A673 (cell line): ENCODE results near the gene CACYBP. TPM values are rescaled to one million over a fixed set of nuclear protein-coding genes. Genes with fewer than 3 reads are reported as not detected.

Experiments
- BruUV-seq: library from RNA; stranded (reverse); fragments of 400-500 nt; replicated peaks from 2 replicates; lab custom pipeline; 2021; lab: Mats Ljungman, UMichigan
- CTCF ChIA-PET: fragments of 300-600 bp; sonication (Branson Sonifier 250); formaldehyde crosslinking; loops from one replicate; lab custom pipeline; 2022; ENCODE audit warnings: antibody characterized with exemption; lab: Charles Lee
- POLR2A ChIA-PET: fragments of 300-600 bp; sonication (Branson Sonifier 250); formaldehyde crosslinking; loops from one replicate; lab custom pipeline; 2022; ENCODE audit warnings: antibody characterized with exemption; ENCODE audit not compliant: low non-redundant PET; lab: Charles Lee
- DNase-seq: peaks from one replicate; pipeline ENCODE4 v3.0.0-alpha.2; 2015; ENCODE audit warnings: low spot score
- H3K27ac ChIP-seq: fragments of 200-600 bp; sonication (generic); 2 replicates; pipeline ENCODE4 v1.5.1; 2016; ENCODE audit warnings: mixed run types, low read depth, mild to moderate bottlenecking, mixed read lengths, antibody characterized with exemption, low read length; ENCODE audit not compliant: poor library complexity, severe bottlenecking
- H3K27me3 ChIP-seq: fragments of 200-600 bp; sonication (generic); replicated peaks from 2 replicates; pipeline ENCODE4 v1.6.1; 2017; ENCODE audit warnings: mixed run types, low read depth, mild to moderate bottlenecking, mixed read lengths, antibody characterized with exemption, low read length; ENCODE audit not compliant: insufficient read depth, poor library complexity
- H3K36me3 ChIP-seq: fragments of 200-600 bp; sonication (generic); 2 replicates; pipeline ENCODE4 v1.6.1; 2016; ENCODE audit warnings: mixed run types, mild to moderate bottlenecking, mixed read lengths, antibody characterized with exemption, low read length; ENCODE audit not compliant: insufficient read depth, poor library complexity, severe bottlenecking
- H3K4me1 ChIP-seq: fragments of 200-600 bp; sonication (generic); 2 replicates; pipeline ENCODE4 v1.6.1; 2017; ENCODE audit warnings: mixed run types, mild to moderate bottlenecking, mixed read lengths, antibody characterized with exemption, low read length; ENCODE audit not compliant: insufficient read depth, poor library complexity, severe bottlenecking
- H3K4me3 ChIP-seq: fragments of 200-600 bp; sonication (generic); 2 replicates; pipeline ENCODE4 v1.5.1; 2016; ENCODE audit warnings: low read depth, mixed run types, mild to moderate bottlenecking, mixed read lengths, low read length; ENCODE audit not compliant: poor library complexity, severe bottlenecking
- H3K9me3 ChIP-seq: fragments of 200-600 bp; sonication (generic); 2 replicates; pipeline ENCODE4 v1.6.1; 2016; ENCODE audit warnings: mixed run types, low read depth, mild to moderate bottlenecking, mixed read lengths, antibody characterized with exemption, low read length; ENCODE audit not compliant: poor library complexity, severe bottlenecking
- CTCF ChIP-seq: fragments of 300-800, 200-600 bp; sonication (generic); conservative IDR thresholded peaks from 2 replicates; pipeline ENCODE4 v1.5.1; 2017; ENCODE audit warnings: low read depth, mild to moderate bottlenecking, antibody characterized with exemption, low read length, moderate library complexity, mixed read lengths
- EZH2 ChIP-seq: fragments of 200-600 bp; sonication (generic); IDR thresholded peaks from 2 replicates; pipeline ENCODE4 v1.6.1; 2017; ENCODE audit warnings: borderline replicate concordance, low read depth, mild to moderate bottlenecking, mixed read lengths, antibody characterized with exemption, low read length; ENCODE audit not compliant: poor library complexity, severe bottlenecking
- intact Hi-C: fragments of 100-400 bp; cut with micrococcal nuclease; formaldehyde crosslinking; loops from one replicate; pipeline ENCODE4 v1.10.0; 2022; ENCODE audit not compliant: unreplicated experiment
- total RNA-seq: library from RNA; stranded (reverse); gene quantifications from 2 replicates; pipeline ENCODE4 v1.2.3, GENCODE V29; 2021

The CACYBP gene
- total RNA-seq, 1 experiment from 2014 or later: 307 TPM

DNA sequence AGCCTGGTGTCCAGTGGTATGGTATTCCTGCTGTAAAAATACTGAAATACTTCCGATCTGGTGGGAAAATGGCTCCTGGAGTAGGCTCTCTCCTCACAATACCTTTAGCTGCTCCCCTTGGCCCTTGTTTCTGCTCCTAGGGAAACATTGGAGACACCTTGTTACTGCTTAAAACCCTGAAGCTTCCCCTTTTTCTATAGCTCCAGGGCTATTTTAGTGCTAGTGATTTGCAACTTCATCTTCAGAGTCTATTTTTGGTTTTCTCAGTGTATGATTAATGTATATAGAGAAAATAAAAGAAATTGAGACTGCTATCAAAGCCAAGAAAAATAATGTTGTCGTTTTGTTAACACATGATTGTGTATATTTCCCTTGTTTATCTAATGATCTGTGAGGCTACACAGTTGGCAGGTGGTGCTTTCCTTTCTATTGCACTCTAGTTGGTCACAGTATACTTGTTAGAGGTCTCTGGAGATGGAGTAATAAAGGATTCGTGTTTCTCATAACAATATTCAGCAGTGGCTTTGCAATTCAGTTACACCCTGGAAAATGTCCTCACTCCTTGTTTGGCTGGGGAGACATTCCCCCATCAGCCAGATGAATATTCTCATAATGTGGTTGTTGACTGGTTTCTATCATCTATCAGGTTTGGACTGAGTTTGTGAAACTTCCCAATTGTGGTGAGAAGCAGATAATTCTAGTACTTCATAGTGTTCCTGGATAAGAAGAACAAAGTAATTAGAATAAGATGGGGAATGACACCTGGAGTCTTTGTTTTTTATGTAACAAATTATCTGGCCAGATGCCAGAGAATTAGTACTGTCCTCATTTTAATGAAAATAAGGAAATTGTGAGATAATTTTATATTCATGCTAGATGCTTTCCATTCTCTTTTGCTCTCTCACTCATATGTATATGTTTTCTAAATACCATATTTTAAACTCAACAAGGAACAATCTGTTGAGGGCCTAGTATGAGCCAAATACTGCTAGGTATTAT, 44.8 kb upstream of the CACYBP start:
- TF ChIP-seq CTCF: no peak
- TF ChIP-seq EZH2: no peak
- Histone ChIP-seq H3K4me3 (no peak overlapping the region), H3K27ac (no peak overlapping the region), H3K27me3 (no peaks in the 10 kb centered on the region), H3K9me3 (no peaks in the 10 kb centered on the region), H3K4me1 (no peaks in the 10 kb centered on the region), H3K36me3 (no peaks in the 10 kb centered on the region)
- intact Hi-C loops: no loop called here
- DNase-seq: no peak
- POLR2A ChIA-PET: no interaction called here
- BruUV-seq: no TSS peak
- CTCF ChIA-PET: no interaction called here

DNA sequence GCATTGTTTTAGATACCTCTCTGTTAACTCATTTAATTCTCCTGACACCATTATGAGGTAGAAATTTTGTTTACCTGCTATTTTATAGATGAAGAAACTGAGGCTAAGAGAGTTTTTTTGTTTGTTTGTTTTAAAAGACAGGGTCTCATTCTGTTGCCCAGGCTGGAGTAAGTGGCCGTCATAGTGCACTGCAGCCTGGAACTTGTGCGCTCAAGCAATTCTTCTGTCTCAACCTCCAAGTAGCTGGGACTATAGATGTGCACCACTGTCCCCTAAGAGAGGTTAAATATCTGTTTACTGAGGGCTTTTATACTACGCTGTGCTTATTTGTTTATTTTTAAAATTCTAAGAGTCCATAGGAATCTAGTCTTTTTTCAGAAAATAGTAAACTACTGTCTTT, 43.7 kb upstream of the CACYBP start:
- no peak for DNase-seq
- Histone ChIP-seq H3K4me1 (no peaks in the 10 kb centered on the region), H3K36me3 (no peaks in the 10 kb centered on the region), H3K9me3 (no peaks in the 10 kb centered on the region), H3K27ac (no peak overlapping the region), H3K4me3 (no peak overlapping the region), H3K27me3 (no peaks in the 10 kb centered on the region)
- BruUV-seq: no TSS peak
- no peak for TF ChIP-seq EZH2
- no peak for TF ChIP-seq CTCF
- intact Hi-C loops: no loop called here
- POLR2A ChIA-PET: no interaction called here
- CTCF ChIA-PET: no interaction called here

DNA sequence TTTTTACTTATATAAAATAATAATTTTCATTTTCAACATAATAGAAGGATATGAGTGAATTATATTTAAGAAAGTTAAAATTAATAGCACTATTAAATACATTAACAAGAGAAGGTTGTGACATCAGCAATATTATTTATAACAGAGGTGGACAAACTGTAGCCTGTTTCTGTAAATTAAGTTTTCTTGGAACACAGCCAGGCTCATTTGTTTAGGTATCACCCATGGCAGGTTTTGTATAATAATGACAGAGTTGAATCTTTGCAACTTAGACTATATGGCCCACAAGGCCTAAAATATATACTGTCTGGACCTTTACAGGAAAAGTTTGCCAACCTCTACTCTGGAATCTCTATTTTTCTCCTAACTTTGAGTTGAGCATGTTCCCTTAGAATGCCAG, 42.8 kb upstream of the CACYBP start:
- POLR2A ChIA-PET: no interaction called here
- intact Hi-C loops: no loop called here

More for the DNA sequence above, 42.8 kb upstream of the CACYBP start:
- H3K4me3 ChIP-seq: no peak overlapping the region
- no peaks in the 10 kb centered on the region for H3K36me3 ChIP-seq
- H3K27me3 ChIP-seq: no peaks in the 10 kb centered on the region
- H3K27ac ChIP-seq: no peak overlapping the region
- BruUV-seq: no TSS peak
- no peaks in the 10 kb centered on the region for H3K4me1 ChIP-seq
- no peak for DNase-seq
- no peaks in the 10 kb centered on the region for H3K9me3 ChIP-seq
- TF ChIP-seq EZH2: no peak
- no peak for TF ChIP-seq CTCF
- CTCF ChIA-PET: no interaction called here
